ENCODE data around the gene MIOX.

The MIOX gene

GRCh38 chr22:50489363-50490243 lies 2.9 kb downstream of the MIOX start:
- no peak for DNase-seq (ENCODE audit: low read depth, low spot score)

GRCh38 chr22:50490531-50491308 lies 4.1 kb downstream of the MIOX start:
- DNase-seq (ENCODE audit: low read depth, low spot score) = no peak

GRCh38 chr22:50497093-50497492 lies 10.4 kb downstream of the MIOX start:
- no peak for DNase-seq (ENCODE audit: low read depth, low spot score)

GRCh38 chr22:50498322-50498890 lies 11.7 kb downstream of the MIOX start:
- DNase-seq (ENCODE audit: low read depth, low spot score) = no peak

- no peak for DNase-seq (ENCODE audit: low read depth, low spot score)
Measured at GRCh38 chr22:50500452-50500851, 13.8 kb downstream of the MIOX start.

- DNase-seq (ENCODE audit: low read depth, low spot score) = no peak
Measured at GRCh38 chr22:50502096-50502495, 15.4 kb downstream of the MIOX start.

GRCh38 chr22:50502628-50503474 lies 16.2 kb downstream of the MIOX start:
- no peak for DNase-seq (ENCODE audit: low read depth, low spot score)

- no peak for DNase-seq (ENCODE audit: low read depth, low spot score)
Measured at GRCh38 chr22:50503475-50504145, 17.0 kb downstream of the MIOX start.

GRCh38 chr22:50504369-50505211 lies 17.9 kb downstream of the MIOX start:
- no peak for DNase-seq (ENCODE audit: low read depth, low spot score)

- DNase-seq (ENCODE audit: low read depth, low spot score) = no peak
Measured at GRCh38 chr22:50505276-50505775, 18.7 kb downstream of the MIOX start.

GRCh38 chr22:50505776-50506610 lies 19.3 kb downstream of the MIOX start:
- no peak for DNase-seq (ENCODE audit: low read depth, low spot score)

GRCh38 chr22:50506611-50507420 lies 20.2 kb downstream of the MIOX start:
- no peak for DNase-seq (ENCODE audit: low read depth, low spot score)

- DNase-seq (ENCODE audit: low read depth, low spot score) = no peak
Measured at GRCh38 chr22:50507421-50507990, 20.8 kb downstream of the MIOX start, which contains the start of gene LMF2. TSS of gene LMF2 (minus strand) at chr22:50507702. CDS start at chr22:50507675, 27 bp downstream.

- DNase-seq (ENCODE audit: low read depth, low spot score) = peak; percentile 85
Measured at GRCh38 chr22:50507991-50508884, 21.6 kb downstream of the MIOX start, which contains the start of gene NCAPH2. TSS of gene NCAPH2 (plus strand) at chr22:50508224. CDS start at chr22:50508338, 114 bp downstream.

GRCh38 chr22:50508897-50509296 lies 22.2 kb downstream of the MIOX start:
- DNase-seq (ENCODE audit: low read depth, low spot score) = no peak

- no peak for DNase-seq (ENCODE audit: low read depth, low spot score)
Measured at GRCh38 chr22:50513175-50513574, 26.5 kb downstream of the MIOX start.
